GM12891 (cell line): ENCODE results near the gene MRGPRX2.

Experiments used
- POLR2A ChIP-seq: IDR thresholded peaks from 2 replicates; pipeline ENCODE4 v1.6.1; 2011; ENCODE audit warnings: low read depth, low read length, control low read depth
- POLR2AphosphoS5 ChIP-seq: IDR thresholded peaks from 2 replicates; pipeline ENCODE4 v1.6.1; 2011; ENCODE audit warnings: low read depth, low read length, control low read depth
- TAF1 ChIP-seq: IDR thresholded peaks from 2 replicates; pipeline ENCODE4 v1.6.1; 2011; ENCODE audit warnings: low read depth, low read length, control low read depth

- no peak for TF ChIP-seq POLR2AphosphoS5
- TF ChIP-seq POLR2A = no peak
- no peak for TF ChIP-seq TAF1
Observed at GRCh38 chr11:19080579-19080993, 20.1 kb upstream of the MRGPRX2 start.
